ENCODE measurements around the gene RNF144A. TPM values are rescaled to one million over a fixed set of nuclear protein-coding genes. Genes with fewer than 3 reads are reported as not detected.

The RNF144A gene
- total and polyA plus RNA-seq, 2 experiments from 2014 or later = 2.8 to 14.7 TPM

GRCh38 chr2:6943523-6943922 lies 26.3 kb downstream of the RNF144A start:
- Mint-ChIP-seq H3K9me3 (no peaks in the 10 kb centered on the region; the same call in 1 of the 3 replicates), H3K4me1 (peaks cover 27% of the 10 kb centered on the region), H3K4me3 (no peak overlapping the region), H3K27me3 (ENCODE audit: insufficient read depth, low read depth, poor library complexity) (peaks cover 6% of the 10 kb centered on the region), H3K27ac (no peak overlapping the region), H3K36me3 (ENCODE audit: low read depth) (peaks cover 23% of the 10 kb centered on the region)
- Histone ChIP-seq H3K27ac (ENCODE audit: low read depth) (no peak overlapping the region), H3K9me2 (ENCODE audit: insufficient read depth) (no peaks in the 10 kb centered on the region), H3F3A (replicated peaks; ENCODE audit: low read depth) (no peaks in the 10 kb centered on the region), H3K4me3 (no peak overlapping the region), H3K4me2 (no peak overlapping the region), H4K20me1 (replicated peaks; ENCODE audit: insufficient read depth) (no peaks in the 10 kb centered on the region), H3K27me3 (ENCODE audit: insufficient read depth) (no peaks in the 10 kb centered on the region), H2AFZ (no peak overlapping the region), H3K4me1 (ENCODE audit: insufficient read depth) (peaks cover 25% of the 10 kb centered on the region), H3K36me3 (ENCODE audit: insufficient read depth) (no peaks in the 10 kb centered on the region), H3K79me2 (replicated peaks; ENCODE audit: insufficient read depth) (no peaks in the 10 kb centered on the region)
- no peak for DNase-seq (ENCODE audit: low spot score)
- no peak for ATAC-seq
- TF ChIP-seq STAT1 (IDR thresholded peaks at IDR 0.05; ENCODE audit: unreplicated experiment) = no peak
- no peak for TF ChIP-seq POLR2AphosphoS5 (IDR thresholded peaks at IDR 0.05; ENCODE audit: low read depth)
- TF ChIP-seq, protein P1, sequence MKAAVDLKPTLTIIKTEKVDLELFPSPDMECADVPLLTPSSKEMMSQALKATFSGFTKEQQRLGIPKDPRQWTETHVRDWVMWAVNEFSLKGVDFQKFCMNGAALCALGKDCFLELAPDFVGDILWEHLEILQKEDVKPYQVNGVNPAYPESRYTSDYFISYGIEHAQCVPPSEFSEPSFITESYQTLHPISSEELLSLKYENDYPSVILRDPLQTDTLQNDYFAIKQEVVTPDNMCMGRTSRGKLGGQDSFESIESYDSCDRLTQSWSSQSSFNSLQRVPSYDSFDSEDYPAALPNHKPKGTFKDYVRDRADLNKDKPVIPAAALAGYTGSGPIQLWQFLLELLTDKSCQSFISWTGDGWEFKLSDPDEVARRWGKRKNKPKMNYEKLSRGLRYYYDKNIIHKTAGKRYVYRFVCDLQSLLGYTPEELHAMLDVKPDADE (IDR thresholded peaks at IDR 0.05) = no peak
- TF ChIP-seq, protein P2, sequence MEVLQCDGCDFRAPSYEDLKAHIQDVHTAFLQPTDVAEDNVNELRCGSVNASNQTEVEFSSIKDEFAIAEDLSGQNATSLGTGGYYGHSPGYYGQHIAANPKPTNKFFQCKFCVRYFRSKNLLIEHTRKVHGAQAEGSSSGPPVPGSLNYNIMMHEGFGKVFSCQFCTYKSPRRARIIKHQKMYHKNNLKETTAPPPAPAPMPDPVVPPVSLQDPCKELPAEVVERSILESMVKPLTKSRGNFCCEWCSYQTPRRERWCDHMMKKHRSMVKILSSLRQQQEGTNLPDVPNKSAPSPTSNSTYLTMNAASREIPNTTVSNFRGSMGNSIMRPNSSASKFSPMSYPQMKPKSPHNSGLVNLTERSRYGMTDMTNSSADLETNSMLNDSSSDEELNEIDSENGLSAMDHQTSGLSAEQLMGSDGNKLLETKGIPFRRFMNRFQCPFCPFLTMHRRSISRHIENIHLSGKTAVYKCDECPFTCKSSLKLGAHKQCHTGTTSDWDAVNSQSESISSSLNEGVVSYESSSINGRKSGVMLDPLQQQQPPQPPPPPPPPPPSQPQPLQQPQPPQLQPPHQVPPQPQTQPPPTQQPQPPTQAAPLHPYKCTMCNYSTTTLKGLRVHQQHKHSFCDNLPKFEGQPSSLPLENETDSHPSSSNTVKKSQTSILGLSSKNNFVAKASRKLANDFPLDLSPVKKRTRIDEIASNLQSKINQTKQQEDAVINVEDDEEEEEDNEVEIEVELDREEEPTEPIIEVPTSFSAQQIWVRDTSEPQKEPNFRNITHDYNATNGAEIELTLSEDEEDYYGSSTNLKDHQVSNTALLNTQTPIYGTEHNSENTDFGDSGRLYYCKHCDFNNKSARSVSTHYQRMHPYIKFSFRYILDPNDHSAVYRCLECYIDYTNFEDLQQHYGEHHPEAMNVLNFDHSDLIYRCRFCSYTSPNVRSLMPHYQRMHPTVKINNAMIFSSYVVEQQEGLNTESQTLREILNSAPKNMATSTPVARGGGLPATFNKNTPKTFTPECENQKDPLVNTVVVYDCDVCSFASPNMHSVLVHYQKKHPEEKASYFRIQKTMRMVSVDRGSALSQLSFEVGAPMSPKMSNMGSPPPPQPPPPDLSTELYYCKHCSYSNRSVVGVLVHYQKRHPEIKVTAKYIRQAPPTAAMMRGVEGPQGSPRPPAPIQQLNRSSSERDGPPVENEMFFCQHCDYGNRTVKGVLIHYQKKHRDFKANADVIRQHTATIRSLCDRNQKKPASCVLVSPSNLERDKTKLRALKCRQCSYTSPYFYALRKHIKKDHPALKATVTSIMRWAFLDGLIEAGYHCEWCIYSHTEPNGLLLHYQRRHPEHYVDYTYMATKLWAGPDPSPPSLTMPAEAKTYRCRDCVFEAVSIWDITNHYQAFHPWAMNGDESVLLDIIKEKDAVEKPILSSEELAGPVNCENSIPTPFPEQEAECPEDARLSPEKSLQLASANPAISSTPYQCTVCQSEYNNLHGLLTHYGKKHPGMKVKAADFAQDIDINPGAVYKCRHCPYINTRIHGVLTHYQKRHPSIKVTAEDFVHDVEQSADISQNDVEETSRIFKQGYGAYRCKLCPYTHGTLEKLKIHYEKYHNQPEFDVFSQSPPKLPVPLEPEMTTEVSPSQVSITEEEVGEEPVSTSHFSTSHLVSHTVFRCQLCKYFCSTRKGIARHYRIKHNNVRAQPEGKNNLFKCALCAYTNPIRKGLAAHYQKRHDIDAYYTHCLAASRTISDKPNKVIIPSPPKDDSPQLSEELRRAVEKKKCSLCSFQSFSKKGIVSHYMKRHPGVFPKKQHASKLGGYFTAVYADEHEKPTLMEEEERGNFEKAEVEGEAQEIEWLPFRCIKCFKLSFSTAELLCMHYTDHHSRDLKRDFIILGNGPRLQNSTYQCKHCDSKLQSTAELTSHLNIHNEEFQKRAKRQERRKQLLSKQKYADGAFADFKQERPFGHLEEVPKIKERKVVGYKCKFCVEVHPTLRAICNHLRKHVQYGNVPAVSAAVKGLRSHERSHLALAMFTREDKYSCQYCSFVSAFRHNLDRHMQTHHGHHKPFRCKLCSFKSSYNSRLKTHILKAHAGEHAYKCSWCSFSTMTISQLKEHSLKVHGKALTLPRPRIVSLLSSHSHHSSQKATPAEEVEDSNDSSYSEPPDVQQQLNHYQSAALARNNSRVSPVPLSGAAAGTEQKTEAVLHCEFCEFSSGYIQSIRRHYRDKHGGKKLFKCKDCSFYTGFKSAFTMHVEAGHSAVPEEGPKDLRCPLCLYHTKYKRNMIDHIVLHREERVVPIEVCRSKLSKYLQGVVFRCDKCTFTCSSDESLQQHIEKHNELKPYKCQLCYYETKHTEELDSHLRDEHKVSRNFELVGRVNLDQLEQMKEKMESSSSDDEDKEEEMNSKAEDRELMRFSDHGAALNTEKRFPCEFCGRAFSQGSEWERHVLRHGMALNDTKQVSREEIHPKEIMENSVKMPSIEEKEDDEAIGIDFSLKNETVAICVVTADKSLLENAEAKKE (CRISPR knock-in tag; IDR thresholded peaks at IDR 0.05) = no peak
- no peak for TF ChIP-seq JUNB (IDR thresholded peaks at IDR 0.05; ENCODE audit: unreplicated experiment)
- no peak for TF ChIP-seq ZNF114 (CRISPR knock-in tag; IDR thresholded peaks at IDR 0.05)
